Adipocyte (in vitro differentiated cells): Measurements from ENCODE around the gene PEX11A.

ENCODE experiments used
- DNase-seq: peaks from one replicate; pipeline ENCODE4 v3.0.0-alpha.2; 2015; ENCODE audit warnings: low read depth
- H3K27me3 ChIP-seq: replicated peaks from 2 replicates; pipeline ENCODE4 v1.7.0; 2013; ENCODE audit warnings: mild to moderate bottlenecking, low read length, moderate library complexity; ENCODE audit not compliant: control insufficient read depth, insufficient read depth
- H3K36me3 ChIP-seq: 2 replicates; pipeline ENCODE4 v1.7.0; 2013; ENCODE audit warnings: low read length, mild to moderate bottlenecking, moderate library complexity; ENCODE audit not compliant: control insufficient read depth, insufficient read depth, severe bottlenecking
- H3K4me1 ChIP-seq: 2 replicates; pipeline ENCODE4 v1.7.0; 2013; ENCODE audit warnings: mild to moderate bottlenecking, low read length, moderate library complexity; ENCODE audit not compliant: control insufficient read depth, insufficient read depth
- H3K4me3 ChIP-seq: 2 replicates; pipeline ENCODE4 v1.7.0; 2013; ENCODE audit warnings: mild to moderate bottlenecking, low read length, moderate library complexity
- H3K9ac ChIP-seq: 2 replicates; pipeline ENCODE4 v1.7.0; 2013; ENCODE audit warnings: mild to moderate bottlenecking, low read length, moderate library complexity
- H3K9me3 ChIP-seq: 2 replicates; pipeline ENCODE4 v1.7.0; 2013; ENCODE audit warnings: mild to moderate bottlenecking, low read length, moderate library complexity; ENCODE audit not compliant: control insufficient read depth

The PEX11A gene

DNA sequence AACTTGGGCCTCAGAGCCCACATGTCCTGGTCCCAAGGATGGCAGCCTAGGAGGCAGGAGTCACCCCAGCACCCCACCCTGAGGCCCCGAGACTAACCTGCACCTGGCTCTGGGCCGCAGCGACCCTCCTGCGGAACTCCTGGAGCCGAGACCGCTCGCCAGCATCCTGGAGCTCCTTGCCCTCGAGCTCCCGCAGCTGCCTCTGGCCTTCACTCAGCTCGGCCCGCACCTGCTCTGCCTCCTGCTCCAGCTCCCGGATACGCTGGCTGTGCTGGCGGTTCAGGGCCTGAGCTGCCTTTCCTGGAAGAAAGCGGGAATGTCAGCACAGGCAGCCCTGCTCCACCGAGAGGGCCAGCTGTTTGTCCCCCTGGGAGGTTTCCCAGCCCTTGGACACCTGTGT lies 48.4 kb downstream of the PEX11A start:
- Histone ChIP-seq H3K9me3 (no peaks in the 10 kb centered on the region), H3K9ac (no peak overlapping the region), H3K4me1 (peaks cover under 1% of the 10 kb centered on the region), H3K4me3 (no peak overlapping the region), H3K36me3 (peaks cover 63% of the 10 kb centered on the region), H3K27me3 (no peaks in the 10 kb centered on the region)
- DNase-seq, result no peak

DNA sequence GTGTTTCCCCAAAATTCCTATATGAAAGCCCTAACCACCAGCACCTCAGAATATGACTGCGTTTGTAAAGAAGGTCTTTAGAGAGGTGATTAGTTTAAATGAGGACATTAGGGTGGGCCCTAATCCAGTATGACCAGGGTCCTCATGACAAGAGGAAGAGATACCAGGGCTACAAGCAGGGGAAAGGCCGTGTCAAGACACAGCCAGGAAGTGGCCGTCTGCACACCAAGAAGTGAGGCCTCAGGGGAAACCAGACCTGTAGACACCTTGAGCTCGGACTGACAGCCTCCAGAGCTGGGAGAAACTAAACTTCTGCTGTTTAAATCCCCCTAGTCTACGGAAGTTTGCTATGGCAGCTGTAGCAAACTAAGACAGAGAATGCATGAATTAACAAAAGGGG lies 49.5 kb downstream of the PEX11A start:
- Histone ChIP-seq H3K27me3 (no peaks in the 10 kb centered on the region), H3K9ac (no peak overlapping the region), H3K9me3 (no peaks in the 10 kb centered on the region), H3K4me1 (no peaks in the 10 kb centered on the region), H3K4me3 (no peak overlapping the region), H3K36me3 (peaks cover 55% of the 10 kb centered on the region)
- DNase-seq, result no peak

DNA sequence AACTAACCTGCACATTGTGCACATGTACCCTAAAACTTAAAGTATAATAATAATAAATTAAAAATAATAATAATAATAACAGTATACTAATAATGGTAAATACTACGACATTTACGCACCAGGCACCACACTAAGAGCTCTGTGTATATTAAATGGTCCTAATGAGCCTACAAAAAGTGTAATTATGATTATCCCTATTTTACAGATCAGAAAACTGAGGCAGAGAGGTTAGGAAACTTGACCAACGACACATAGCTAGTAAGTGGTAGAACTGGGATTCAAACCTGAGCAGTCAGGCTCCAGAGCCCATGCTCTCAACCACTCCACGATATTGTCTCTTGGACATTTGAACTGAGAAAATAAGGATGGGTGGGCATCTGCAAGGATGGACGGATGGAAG lies 50.3 kb downstream of the PEX11A start:
- Histone ChIP-seq H3K9me3 (no peaks in the 10 kb centered on the region), H3K27me3 (no peaks in the 10 kb centered on the region), H3K36me3 (peaks cover 47% of the 10 kb centered on the region), H3K4me3 (no peak overlapping the region), H3K4me1 (no peaks in the 10 kb centered on the region), H3K9ac (no peak overlapping the region)
- DNase-seq, result no peak

DNA sequence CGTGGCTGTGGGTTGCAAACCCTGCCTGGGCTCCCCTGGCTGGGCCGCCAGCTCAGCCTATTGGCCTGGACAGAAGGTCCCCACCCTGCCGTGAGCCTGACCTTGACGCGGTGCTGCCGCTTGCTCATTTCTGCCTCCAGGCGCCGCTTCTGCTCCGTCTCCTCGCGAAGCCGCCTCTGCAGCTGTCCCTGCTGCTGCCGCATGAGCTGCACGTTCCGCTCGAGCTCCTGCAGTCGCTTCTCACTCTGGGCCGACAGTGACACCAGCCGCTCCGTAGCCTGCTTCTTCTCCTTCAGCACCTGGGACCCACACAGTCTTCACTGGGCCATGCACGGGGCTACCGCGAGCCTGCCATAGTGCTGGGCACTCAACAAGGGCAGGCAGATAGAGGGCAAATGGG lies 57.0 kb downstream of the PEX11A start:
- no peak for DNase-seq
- no peak overlapping the region for H3K4me3 ChIP-seq
- H3K9me3 ChIP-seq, result no peaks in the 10 kb centered on the region
- H3K27me3 ChIP-seq, result no peaks in the 10 kb centered on the region
- no peak overlapping the region for H3K9ac ChIP-seq
- peaks cover 50% of the 10 kb centered on the region for H3K36me3 ChIP-seq
- no peaks in the 10 kb centered on the region for H3K4me1 ChIP-seq

DNA sequence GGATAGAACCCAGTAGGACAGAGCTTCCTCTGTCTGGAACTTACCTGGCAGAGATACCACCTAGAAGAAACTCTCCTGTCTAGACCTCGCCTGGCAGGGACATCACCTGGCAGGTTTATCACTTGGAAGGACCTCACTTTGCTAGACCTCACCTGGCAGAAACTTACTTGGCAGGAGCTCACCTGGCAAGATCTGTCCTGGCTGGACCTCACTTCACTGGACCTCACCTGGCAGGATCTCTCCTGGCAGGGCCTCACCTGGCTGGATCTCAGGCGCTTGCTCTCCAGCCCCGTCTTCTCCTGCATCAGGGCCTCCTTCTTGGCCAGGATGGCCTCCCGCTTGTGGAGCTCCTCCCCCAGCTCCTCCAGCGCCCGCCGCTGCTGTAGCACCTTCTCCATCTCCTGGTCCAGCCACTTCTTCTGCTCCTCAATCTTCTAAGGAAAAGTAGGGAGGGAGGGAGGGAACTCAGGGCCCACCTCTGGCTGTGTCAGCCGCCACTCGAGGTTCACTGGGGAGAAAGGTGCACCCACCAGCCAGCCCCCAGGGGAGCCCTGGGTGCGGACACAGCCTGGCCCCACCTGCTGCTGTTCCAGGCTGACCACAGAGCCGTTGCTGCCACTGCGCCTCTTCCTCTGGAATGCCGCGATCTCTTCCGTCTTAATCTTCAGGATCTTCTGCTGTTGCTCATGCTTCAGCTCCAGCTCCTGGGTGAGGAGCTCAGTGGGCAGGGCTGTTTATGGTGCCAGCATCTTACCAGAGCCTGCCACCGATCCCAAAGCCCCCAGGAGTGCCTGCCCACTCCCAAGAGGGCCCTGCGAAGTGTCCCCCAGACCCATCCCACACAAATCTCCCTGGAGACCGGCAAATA lies 57.8 kb downstream of the PEX11A start:
- no peak overlapping the region for H3K4me3 ChIP-seq
- H3K9me3 ChIP-seq, result no peaks in the 10 kb centered on the region
- H3K9ac ChIP-seq, result no peak overlapping the region
- H3K36me3 ChIP-seq, result peaks cover 57% of the 10 kb centered on the region
- DNase-seq, result no peak
- no peaks in the 10 kb centered on the region for H3K4me1 ChIP-seq
- no peaks in the 10 kb centered on the region for H3K27me3 ChIP-seq

DNA sequence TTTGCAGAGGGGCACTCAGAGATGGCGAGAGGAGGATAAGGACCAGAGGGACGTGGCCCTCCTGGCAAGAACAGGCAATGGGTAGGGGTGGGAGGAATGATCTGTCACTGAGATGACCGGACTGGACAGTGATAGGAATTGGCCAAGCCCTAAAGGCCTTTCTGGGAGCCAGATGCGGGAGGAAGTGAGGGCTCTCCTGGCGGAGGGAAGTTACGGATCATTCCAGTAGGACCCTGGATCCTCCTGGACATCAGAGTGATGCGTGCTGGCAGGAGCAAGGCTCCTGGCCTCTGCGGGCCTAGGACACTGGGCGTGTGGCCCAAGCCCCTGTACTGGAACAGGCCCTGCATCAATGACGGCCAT lies 58.7 kb downstream of the PEX11A start:
- H3K9me3 ChIP-seq, result no peaks in the 10 kb centered on the region
- peaks cover 67% of the 10 kb centered on the region for H3K36me3 ChIP-seq
- H3K27me3 ChIP-seq, result no peaks in the 10 kb centered on the region
- DNase-seq, result no peak
- no peaks in the 10 kb centered on the region for H3K4me1 ChIP-seq
- H3K4me3 ChIP-seq, result no peak overlapping the region
- no peak overlapping the region for H3K9ac ChIP-seq
